B cell (primary cell): ENCODE data around the gene UQCR11. TPM values are rescaled to one million over a fixed set of nuclear protein-coding genes. Genes with fewer than 3 reads are reported as not detected.
A peak's percentile ranks its signal among the peaks of the same experiment; 100 is the strongest.

Source experiments
- ATAC-seq: fragments of 200-7000 bp; cut with Tn5 transposase; one replicate; pipeline ENCODE4 v1.10.0; 2021; ENCODE audit warnings: low read depth, mild to moderate bottlenecking, moderate number of reproducible peaks, moderate library complexity
- CTCF ChIA-PET: fragments of 350-600 bp; sonication (Branson Sonifier 250); formaldehyde crosslinking; loops from one replicate; lab custom pipeline; 2021; ENCODE audit warnings: antibody characterized with exemption, inconsistent platforms; lab: Charles Lee
- POLR2A ChIA-PET: fragments of 350-600 bp; sonication (Branson Sonifier 250); formaldehyde crosslinking; loops from one replicate; lab custom pipeline; 2021; ENCODE audit warnings: antibody characterized with exemption; lab: Charles Lee
- DNase-seq: peaks from one replicate; pipeline ENCODE4 v3.0.0; 2013
- H2AFZ ChIP-seq: 2 replicates; pipeline ENCODE4 v1.6.1; 2012; ENCODE audit warnings: mild to moderate bottlenecking, low read depth, low read length; ENCODE audit not compliant: insufficient read depth, poor library complexity, severe bottlenecking
- H3K27ac ChIP-seq, 2 donors: 1 replicate in 1 of 2; 2 replicates in 1 of 2; pipeline ENCODE4 v1.5.1; 2012 to 2013; ENCODE audit warnings: low read length in 2 of 2, mild to moderate bottlenecking in 2 of 2, moderate library complexity in 1 of 2
- H3K27me3 ChIP-seq, 4 experiments: fragments of 200-600 bp in 1 of 4; sonication (generic) in 1 of 4; replicated peaks in 1 of 4; 1 replicate in 2 of 4; 2 replicates in 2 of 4; pipeline versions ENCODE4 v1.6.1 to v1.7.0; 2013 to 2016; ENCODE audit warnings: low read length in 3 of 4, mild to moderate bottlenecking in 2 of 4, mixed read lengths in 1 of 4, moderate library complexity in 1 of 4; ENCODE audit not compliant: insufficient read depth in 4 of 4, control insufficient read depth in 3 of 4; ENCODE audit errors: control extremely low read depth in 1 of 4
- H3K36me3 ChIP-seq, 2 experiments: replicated peaks in 1 of 2; 1 replicate in 1 of 2; 2 replicates in 1 of 2; pipeline versions ENCODE4 v1.6.1 to v1.7.1; 2013; ENCODE audit warnings: low read length in 1 of 2; ENCODE audit not compliant: insufficient read depth in 2 of 2, control insufficient read depth in 1 of 2; ENCODE audit errors: control extremely low read depth in 1 of 2, extremely low read depth in 1 of 2
- H3K4me1 ChIP-seq, 2 donors: fragments of 200-600 bp in 1 of 2; sonication (generic) in 1 of 2; 1 replicate in 1 of 2; 2 replicates in 1 of 2; pipeline versions ENCODE4 v1.5.1 to v1.6.1; 2013 to 2017; ENCODE audit warnings: low read length in 2 of 2; ENCODE audit not compliant: control insufficient read depth in 2 of 2, insufficient read depth in 2 of 2
- H3K4me2 ChIP-seq: replicated peaks from 2 replicates; pipeline ENCODE3; 2012; ENCODE audit warnings: mild to moderate bottlenecking, low read depth, low read length; ENCODE audit not compliant: poor library complexity, severe bottlenecking
- H3K4me3 ChIP-seq, 5 experiments: fragments of 200-600 bp in 1 of 5; sonication (generic) in 1 of 5; 1 replicate in 3 of 5; 2 replicates in 2 of 5; pipeline versions ENCODE4 v1.5.1 to v1.7.0; 2011 to 2016; ENCODE audit warnings: low read length in 4 of 5, mild to moderate bottlenecking in 4 of 5, low read depth in 2 of 5, control low read depth in 1 of 5, moderate library complexity in 1 of 5; ENCODE audit not compliant: insufficient read depth in 1 of 5; ENCODE audit errors: control extremely low read depth in 1 of 5, extremely low read depth in 1 of 5
- H3K79me2 ChIP-seq: fragments of 200-600 bp; sonication (generic); one replicate; pipeline ENCODE4 v1.6.0; 2016; ENCODE audit warnings: low read length; ENCODE audit not compliant: control insufficient read depth, insufficient read depth
- H3K9ac ChIP-seq: fragments of 200-600 bp; sonication (generic); 2 replicates; pipeline ENCODE4 v1.6.1; 2017; ENCODE audit warnings: mild to moderate bottlenecking, low read length, moderate library complexity
- H3K9me3 ChIP-seq, 3 donors: one replicate each; pipeline versions ENCODE4 v1.6.1 to v1.7.1; 2013; ENCODE audit warnings: low read length in 2 of 3; ENCODE audit not compliant: control insufficient read depth in 2 of 3, insufficient read depth in 1 of 3; ENCODE audit errors: control extremely low read depth in 1 of 3
- H4K20me1 ChIP-seq: 2 replicates; pipeline ENCODE4 v1.6.0; 2012; ENCODE audit warnings: mild to moderate bottlenecking, low read length; ENCODE audit not compliant: insufficient read depth, control insufficient read depth, poor library complexity, severe bottlenecking
- H3K27ac Mint-ChIP-seq: one replicate; pipeline ENCODE4 v1.8.0; 2021; ENCODE audit warnings: mixed read lengths
- H3K27me3 Mint-ChIP-seq: one replicate; pipeline ENCODE4 v1.8.0; 2021; ENCODE audit warnings: mixed read lengths
- H3K4me1 Mint-ChIP-seq: one replicate; pipeline ENCODE4 v1.8.0; 2021; ENCODE audit warnings: mixed read lengths
- H3K4me3 Mint-ChIP-seq: one replicate; pipeline ENCODE4 v1.8.0; 2021; ENCODE audit warnings: mixed read lengths
- H3K9me3 Mint-ChIP-seq: one replicate; pipeline ENCODE4 v1.8.0; 2022; ENCODE audit warnings: mixed read lengths; ENCODE audit not compliant: insufficient read depth
- CTCF ChIP-seq: fragments of 200-600 bp; IDR thresholded peaks from one replicate; pipeline ENCODE4 v1.8.0; 2022; ENCODE audit warnings: antibody characterized with exemption, mild to moderate bottlenecking
- EZH2 ChIP-seq: IDR thresholded peaks from 2 replicates; pipeline ENCODE4 v1.6.1; 2012; ENCODE audit warnings: borderline replicate concordance, low read depth, mild to moderate bottlenecking, moderate library complexity, low read length; ENCODE audit not compliant: insufficient read depth, poor library complexity, severe bottlenecking
- WGBS: methylation state at CpG from one replicate; pipeline ENCODE4 v1.1.5; 2013; ENCODE audit warnings: missing lambda C conversion rate; ENCODE audit not compliant: insufficient coverage; 5-methylcytosine and 5-hydroxymethylcytosine counted together
- intact Hi-C: fragments of 100-400 bp; cut with micrococcal nuclease; formaldehyde crosslinking; loops from one replicate; pipeline ENCODE4 v1.10.0; 2022
- polyA plus RNA-seq: library from polyadenylated mRNA; depleted of rRNA; stranded (reverse); fragments of >200 nt; gene quantifications from 2 replicates; pipeline ENCODE4 v1.2.3, GENCODE V29; 2012
- total RNA-seq, 2 donors: library from RNA; stranded (reverse); fragments of 120-200 nt in 1 of 2; gene quantifications; 1 replicate in 1 of 2; 2 replicates in 1 of 2; pipeline versions ENCODE4 v1.2.3 to v1.2.4, GENCODE V29; 2013 to 2022

UQCR11 gene
- total and polyA plus RNA-seq, 2 donors (not counting 1 experiment from before 2014, with no cell fraction given) = 59.5 to 66.8 TPM

DNA sequence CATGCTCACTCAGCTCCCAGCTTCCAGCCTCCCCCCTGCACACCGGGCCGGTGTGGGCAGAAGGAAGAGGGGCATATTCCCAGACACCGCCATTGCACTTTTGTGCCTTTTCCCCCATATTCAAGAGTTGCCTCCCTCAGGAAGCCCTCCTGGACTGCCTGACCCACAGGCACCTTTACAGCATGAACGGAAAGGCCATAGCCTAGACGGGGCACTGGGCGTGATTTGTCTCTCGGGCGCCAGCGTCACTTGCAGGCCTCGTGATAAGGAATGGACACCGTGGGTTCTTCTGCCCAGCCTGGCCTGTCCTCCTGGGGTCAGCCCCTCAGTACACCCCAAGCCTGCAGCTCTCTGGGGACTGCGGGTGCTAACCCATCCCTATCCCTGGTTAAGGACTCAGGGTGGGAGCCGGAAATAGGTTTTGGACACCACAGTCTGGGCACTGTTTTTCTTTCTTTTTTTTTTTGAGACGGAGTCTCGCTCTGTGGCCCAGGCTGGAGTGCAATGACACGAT is 933 bp upstream of the UQCR11 start:
- H3K4me1 Mint-ChIP-seq = peaks cover 47% of the 10 kb centered on the region
- H2AFZ ChIP-seq = peak overlapping the region; percentile 95
- intact Hi-C loops = loop anchor here (1.0 to 5.0 kb wide), 3 partner anchors 38 to 161 kb away; partner anchors contain the start of gene MEX3D
- H3K4me1 ChIP-seq = peaks cover 31 to 48% of the 10 kb centered on the region in 2 donors
- H3K9ac ChIP-seq = peak overlapping the region; percentile 98
- peaks cover 44% of the 10 kb centered on the region for H4K20me1 ChIP-seq
- no peaks in the 10 kb centered on the region for H3K9me3 Mint-ChIP-seq
- H3K36me3 ChIP-seq = peaks cover 2 to 21% of the 10 kb centered on the region in 2 experiments
- H3K4me3 ChIP-seq = peak overlapping the region; percentile 86 to 99 (median 98)
- no peaks in the 10 kb centered on the region for H3K27me3 Mint-ChIP-seq
- no peaks in the 10 kb centered on the region for H3K9me3 ChIP-seq
- H3K27me3 ChIP-seq = no peaks in the 10 kb centered on the region
- H3K27ac Mint-ChIP-seq = peak overlapping the region; percentile 97
- POLR2A ChIA-PET = interaction anchor here (0.8 to 2.0 kb wide), 9 partner anchors 10 to 232 kb away, joined by 3 to 7 read pairs (median 5); partner anchors contain the start of gene TCF3
- 22% methylated on average over 16 of the region's 16 CpGs for WGBS
- no peak for TF ChIP-seq CTCF
- TF ChIP-seq EZH2 = no peak
- peaks cover 40% of the 10 kb centered on the region for H3K79me2 ChIP-seq
- H3K4me2 ChIP-seq = peak overlapping the region; percentile 89
- CTCF ChIA-PET = interaction anchor here (0.7 to 4.0 kb wide), 8 partner anchors 11 to 161 kb away, joined by 3 to 24 read pairs (median 8); partner anchors contain the start of genes MBD3 and TCF3
- peak overlapping the region; percentile 96 for H3K4me3 Mint-ChIP-seq
- peak overlapping the region; percentile 61 to 86 for H3K27ac ChIP-seq
- no peak for DNase-seq
- no peak for ATAC-seq

DNA sequence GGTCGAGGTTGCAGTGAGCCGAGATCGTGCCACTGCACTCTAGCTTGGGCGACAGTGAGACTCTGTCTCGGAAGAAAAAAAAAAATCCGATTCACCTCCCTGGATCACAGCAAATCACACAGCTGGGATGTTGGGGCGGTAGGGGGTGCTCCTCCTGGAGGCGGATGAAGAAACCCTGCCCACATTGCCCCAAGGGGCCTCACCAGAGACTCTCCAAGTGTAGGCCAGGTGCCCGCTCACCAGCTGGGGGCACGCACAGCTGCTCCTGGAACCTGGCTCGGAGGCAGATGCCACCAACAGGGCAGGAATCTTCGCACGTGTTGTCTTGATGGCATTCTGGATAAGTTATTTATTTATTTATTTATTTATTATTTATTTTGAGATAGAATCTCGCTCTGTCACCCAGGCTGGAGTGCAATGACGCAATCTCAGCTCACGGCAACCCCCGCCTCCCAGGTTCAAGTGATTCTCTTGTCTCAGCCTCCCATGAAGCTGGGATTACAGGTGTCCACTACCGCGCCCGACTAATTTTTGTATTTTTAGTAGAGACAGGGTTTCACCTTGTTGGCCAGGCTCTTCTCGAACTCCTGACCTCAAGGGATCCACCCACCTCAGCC is 3.1 kb downstream of the UQCR11 start:
- Histone ChIP-seq H3K27me3 (no peaks in the 10 kb centered on the region), H3K27ac (no peak overlapping the region), H4K20me1 (peaks cover 40% of the 10 kb centered on the region), H3K9ac (no peak overlapping the region), H3K4me2 (no peak overlapping the region), H3K79me2 (peaks cover 64% of the 10 kb centered on the region), H2AFZ (no peak overlapping the region), H3K4me3 (no peak overlapping the region), H3K36me3 (peaks cover 6 to 16% of the 10 kb centered on the region in 2 experiments), H3K4me1 (peaks cover 15 to 21% of the 10 kb centered on the region in 2 donors), H3K9me3 (no peaks in the 10 kb centered on the region)
- no peak for ATAC-seq
- TF ChIP-seq EZH2 (no peak), CTCF (no peak)
- H3K4me3 Mint-ChIP-seq = no peak overlapping the region
- DNase-seq = no peak
- H3K27ac Mint-ChIP-seq = no peak overlapping the region
- intact Hi-C loops = no loop called here
- CTCF ChIA-PET = interaction anchor here (1.0 kb wide), 1 partner anchor 70 kb away, joined by 3 read pairs; no protein-coding TSS in a partner anchor
- no peaks in the 10 kb centered on the region for H3K27me3 Mint-ChIP-seq
- 95% methylated on average over 11 of the region's 21 CpGs for WGBS
- no peaks in the 10 kb centered on the region for H3K9me3 Mint-ChIP-seq
- peaks cover 32% of the 10 kb centered on the region for H3K4me1 Mint-ChIP-seq
- POLR2A ChIA-PET = interaction anchor here (0.8 kb wide), 1 partner anchor 45 kb away, joined by 3 read pairs; no protein-coding TSS in a partner anchor
